GM23248 (cell line): ENCODE measurements around the gene EHBP1L1. TPM values are rescaled to one million over a fixed set of nuclear protein-coding genes. Genes with fewer than 3 reads are reported as not detected.

Source experiments
- DNase-seq: peaks from one replicate; pipeline ENCODE4 v3.0.0-alpha.2; 2015
- H2AFZ ChIP-seq: fragments of 200-600 bp; sonication (generic); 2 replicates; pipeline ENCODE4 v1.6.1; 2016; ENCODE audit warnings: antibody characterized with exemption
- H3F3A ChIP-seq: fragments of 200-600 bp; sonication (generic); 2 replicates; pipeline ENCODE4 v1.6.1; 2016; ENCODE audit warnings: mild to moderate bottlenecking, antibody characterized with exemption, mixed run types; ENCODE audit not compliant: insufficient read depth
- H3K27ac ChIP-seq: fragments of 200-600 bp; sonication (generic); 2 replicates; pipeline ENCODE4 v1.5.1; 2016; ENCODE audit warnings: mild to moderate bottlenecking
- H3K27me3 ChIP-seq: fragments of 200-600 bp; sonication (generic); replicated peaks from 2 replicates; pipeline ENCODE4 v1.6.1; 2016; ENCODE audit warnings: mild to moderate bottlenecking; ENCODE audit not compliant: insufficient read depth
- H3K36me3 ChIP-seq: fragments of 200-600 bp; sonication (generic); 2 replicates; pipeline ENCODE4 v1.6.1; 2016; ENCODE audit warnings: low read depth, mild to moderate bottlenecking
- H3K4me1 ChIP-seq: fragments of 200-600 bp; sonication (generic); 2 replicates; pipeline ENCODE4 v1.6.1; 2016; ENCODE audit warnings: mild to moderate bottlenecking; ENCODE audit not compliant: insufficient read depth
- H3K4me2 ChIP-seq: fragments of 200-600 bp; sonication (generic); one replicate; pipeline ENCODE4 v1.6.1; 2016; ENCODE audit warnings: mild to moderate bottlenecking; ENCODE audit not compliant: unreplicated experiment
- H3K4me3 ChIP-seq: fragments of 200-600 bp; sonication (generic); 2 replicates; pipeline ENCODE4 v1.5.1; 2016; ENCODE audit warnings: mild to moderate bottlenecking
- H3K79me2 ChIP-seq: fragments of 200-600 bp; sonication (generic); 2 replicates; pipeline ENCODE4 v1.6.1; 2016; ENCODE audit warnings: mild to moderate bottlenecking; ENCODE audit not compliant: insufficient read depth
- H3K9ac ChIP-seq: fragments of 200-600 bp; sonication (generic); 2 replicates; pipeline ENCODE4 v1.6.1; 2016; ENCODE audit warnings: mild to moderate bottlenecking
- H3K9me2 ChIP-seq: fragments of 200-600 bp; sonication (generic); 2 replicates; pipeline ENCODE4 v1.6.1; 2016; ENCODE audit warnings: mixed run types, mild to moderate bottlenecking, moderate library complexity; ENCODE audit not compliant: insufficient read depth
- H3K9me3 ChIP-seq: fragments of 200-600 bp; sonication (generic); one replicate; pipeline ENCODE4 v1.6.1; 2017; ENCODE audit warnings: low read depth
- H4K20me1 ChIP-seq: fragments of 200-600 bp; sonication (generic); 2 replicates; pipeline ENCODE4 v1.6.0; 2016; ENCODE audit not compliant: insufficient read depth
- EZH2 ChIP-seq: fragments of 200-600 bp; sonication (generic); IDR thresholded peaks from 2 replicates; pipeline ENCODE4 v1.6.1; 2018; ENCODE audit warnings: antibody characterized with exemption, mild to moderate bottlenecking; ENCODE audit not compliant: insufficient read depth, poor library complexity, severe bottlenecking
- EZH2phosphoT487 ChIP-seq: fragments of 200-600 bp; sonication (generic); IDR thresholded peaks from 2 replicates; pipeline ENCODE4 v1.6.1; 2018; ENCODE audit warnings: antibody characterized with exemption, moderate library complexity, mild to moderate bottlenecking, low read depth; ENCODE audit not compliant: insufficient read depth
- WGBS, 2 experiments: methylation state at CpG; one replicate each; pipeline ENCODE4 v1.1.6; 2015 to 2017; ENCODE audit warnings: low lambda C conversion rate in 2 of 2, low coverage in 1 of 2; ENCODE audit errors: missing lambda C conversion rate in 2 of 2; 5-methylcytosine and 5-hydroxymethylcytosine counted together
- in situ Hi-C: fragments of 300-500 bp; cut with MboI; formaldehyde crosslinking; loops from 2 replicates; pipeline ENCODE4 v1.15.0; 2020
- polyA plus RNA-seq: library from polyadenylated mRNA; unstranded; fragments of >200 nt; fragmentation: Nextera tagmentation; extraction: Ambion mirVana; gene quantifications from 2 replicates; pipeline ENCODE4 v1.2.1, GENCODE V29; 2016
- total RNA-seq: library from RNA; depleted of rRNA; stranded (reverse); fragments of >200 nt; shearing (Covaris generic); gene quantifications from 2 replicates; pipeline ENCODE4 v1.2.3, GENCODE V29; 2014

Gene EHBP1L1
- total and polyA plus RNA-seq, 2 experiments from 2014 or later, result 11.5 to 85.5 TPM

GRCh38 chr11:65579291-65579690, 3.4 kb downstream of the EHBP1L1 start:
- Histone ChIP-seq H3K79me2 (peaks cover 31% of the 10 kb centered on the region), H4K20me1 (no peaks in the 10 kb centered on the region), H3K4me3 (no peak overlapping the region), H3K9me3 (no peaks in the 10 kb centered on the region), H3K27ac (no peak overlapping the region), H3K9ac (no peak overlapping the region), H3K9me2 (no peaks in the 10 kb centered on the region), H3F3A (peaks cover 10% of the 10 kb centered on the region), H2AFZ (no peak overlapping the region), H3K27me3 (no peaks in the 10 kb centered on the region), H3K36me3 (peaks cover 6% of the 10 kb centered on the region; the same call in 1 of the 2 replicates), H3K4me2 (no peak overlapping the region), H3K4me1 (peaks cover 14% of the 10 kb centered on the region)
- TF ChIP-seq EZH2phosphoT487, result no peak
- WGBS, 2 experiments, result 93 to 100% methylated on average over 2 to 4 of the region's 4 CpGs
- no peak for DNase-seq
- in situ Hi-C loops, result no loop called here

GRCh38 chr11:65580031-65580692, 4.3 kb downstream of the EHBP1L1 start:
- 88 to 93% methylated on average over 16 to 19 of the region's 19 CpGs for WGBS, 2 experiments
- TF ChIP-seq EZH2phosphoT487 (no peak), EZH2 (no peak)
- peaks cover 31% of the 10 kb centered on the region for H3K79me2 ChIP-seq
- H3K9ac ChIP-seq, result no peak overlapping the region
- no peak for DNase-seq
- peaks cover 9% of the 10 kb centered on the region for H3K4me1 ChIP-seq
- H3K27me3 ChIP-seq, result no peaks in the 10 kb centered on the region
- H3K36me3 ChIP-seq, result peaks cover 6% of the 10 kb centered on the region; the same call in 1 of the 2 replicates
- no peaks in the 10 kb centered on the region for H3K9me3 ChIP-seq
- in situ Hi-C loops, result no loop called here
- no peak overlapping the region for H3K4me3 ChIP-seq
- no peaks in the 10 kb centered on the region for H3K9me2 ChIP-seq
- no peak overlapping the region for H3K27ac ChIP-seq
- no peak overlapping the region for H3K4me2 ChIP-seq
- H4K20me1 ChIP-seq, result no peaks in the 10 kb centered on the region
- peaks cover 4% of the 10 kb centered on the region for H3F3A ChIP-seq
- H2AFZ ChIP-seq, result no peak overlapping the region

- Histone ChIP-seq H3K9me2 (no peaks in the 10 kb centered on the region), H3K79me2 (peaks cover 31% of the 10 kb centered on the region), H2AFZ (no peak overlapping the region), H3K9me3 (no peaks in the 10 kb centered on the region), H4K20me1 (no peaks in the 10 kb centered on the region), H3K27ac (no peak overlapping the region), H3F3A (no peaks in the 10 kb centered on the region), H3K36me3 (peaks cover 6% of the 10 kb centered on the region; the same call in 1 of the 2 replicates), H3K9ac (no peak overlapping the region), H3K27me3 (no peaks in the 10 kb centered on the region), H3K4me1 (peaks cover 6% of the 10 kb centered on the region), H3K4me3 (no peak overlapping the region), H3K4me2 (no peak overlapping the region)
- in situ Hi-C loops, result no loop called here
- TF ChIP-seq EZH2phosphoT487, result no peak
- no peak for TF ChIP-seq EZH2
- 90 to 94% methylated on average over 8 of the region's 8 CpGs for WGBS, 2 experiments
- DNase-seq, result no peak
Measured at GRCh38 chr11:65580756-65581155, 4.9 kb downstream of the EHBP1L1 start.

GRCh38 chr11:65581928-65582327, 6.1 kb downstream of the EHBP1L1 start:
- H3K79me2 ChIP-seq, result peaks cover 22% of the 10 kb centered on the region
- H2AFZ ChIP-seq, result no peak overlapping the region
- H3F3A ChIP-seq, result no peaks in the 10 kb centered on the region
- H3K27me3 ChIP-seq, result no peaks in the 10 kb centered on the region
- peaks cover 6% of the 10 kb centered on the region; the same call in 1 of the 2 replicates for H3K36me3 ChIP-seq
- no peak overlapping the region for H3K4me2 ChIP-seq
- no peak overlapping the region for H3K27ac ChIP-seq
- no peak overlapping the region for H3K9ac ChIP-seq
- in situ Hi-C loops, result no loop called here
- no peaks in the 10 kb centered on the region for H4K20me1 ChIP-seq
- H3K4me3 ChIP-seq, result no peak overlapping the region
- H3K9me3 ChIP-seq, result no peaks in the 10 kb centered on the region
- WGBS, 2 experiments, result 77 to 88% methylated on average over 3 of the region's 3 CpGs
- H3K4me1 ChIP-seq, result peaks cover 3% of the 10 kb centered on the region
- H3K9me2 ChIP-seq, result no peaks in the 10 kb centered on the region
- no peak for DNase-seq
- TF ChIP-seq EZH2 (no peak), EZH2phosphoT487 (no peak)
